Fibroblast of skin of left quadriceps (primary cell): ENCODE results near the gene ZNF496.
"Not testable (repeated sequence)": the region's sequence is repeated elsewhere in the genome, so short reads cannot be mapped to it uniquely, and the experiment has no call there.

ENCODE experiments used
- DNase-seq, 2 experiments: peaks; one replicate each; pipeline ENCODE4 v3.0.0-alpha.2; 2013; ENCODE audit warnings: low read depth in 2 of 2

ZNF496 gene

GRCh38 chr1:247293047-247293446, 38.6 kb downstream of the ZNF496 start:
- DNase-seq, result peak; percentile 9 to 11

- DNase-seq, result no peak
Observed at GRCh38 chr1:247291833-247292561, 39.7 kb downstream of the ZNF496 start.

GRCh38 chr1:247291161-247291560, 40.5 kb downstream of the ZNF496 start:
- no peak for DNase-seq

GRCh38 chr1:247290576-247290975, 41.1 kb downstream of the ZNF496 start:
- no peak for DNase-seq

GRCh38 chr1:247289274-247289892, 42.3 kb downstream of the ZNF496 start:
- DNase-seq, result not testable (repeated sequence)

GRCh38 chr1:247288341-247288740, 43.3 kb downstream of the ZNF496 start:
- no peak for DNase-seq

GRCh38 chr1:247287460-247287859, 44.2 kb downstream of the ZNF496 start:
- no peak for DNase-seq

- no peak for DNase-seq
Observed at GRCh38 chr1:247286134-247286670, 45.5 kb downstream of the ZNF496 start.

- DNase-seq, result no peak
Observed at GRCh38 chr1:247281001-247281574, 50.6 kb downstream of the ZNF496 start.

GRCh38 chr1:247277191-247277590, 54.5 kb downstream of the ZNF496 start:
- DNase-seq, result no peak

GRCh38 chr1:247274605-247275256, 56.9 kb downstream of the ZNF496 start:
- DNase-seq, result no peak

- DNase-seq, result no peak
Observed at GRCh38 chr1:247273013-247273412, 58.7 kb downstream of the ZNF496 start.

- no peak for DNase-seq
Observed at GRCh38 chr1:247270003-247270402, 61.7 kb downstream of the ZNF496 start.

GRCh38 chr1:247269133-247269532, 62.5 kb downstream of the ZNF496 start:
- DNase-seq, result no peak

- no peak for DNase-seq
Observed at GRCh38 chr1:247268390-247269045, 63.1 kb downstream of the ZNF496 start.

GRCh38 chr1:247266053-247266452, 65.6 kb downstream of the ZNF496 start:
- no peak for DNase-seq

- DNase-seq, result not testable (repeated sequence)
Observed at GRCh38 chr1:247255772-247256171, 75.9 kb downstream of the ZNF496 start, which contains the start of gene VN1R5. VN1R5 (plus strand) TSS chr1:247256072.

GRCh38 chr1:247247568-247247967, 84.1 kb downstream of the ZNF496 start:
- no peak for DNase-seq
